Upper lobe of left lung (tissue), 6 donors: Measurements from ENCODE around the gene VPS13A. TPM values are rescaled to one million over a fixed set of nuclear protein-coding genes. Genes with fewer than 3 reads are reported as not detected.

Source experiments
- ATAC-seq, 2 donors: fragments of 200-7000 bp; cut with Tn5 transposase; one replicate each; pipeline ENCODE4 v1.9.1; 2022; ENCODE audit warnings: mild to moderate bottlenecking in 2 of 2, moderate library complexity in 2 of 2; ENCODE audit not compliant: low FRiP score in 2 of 2
- DNase-seq, 2 donors: peaks; one replicate each; pipeline ENCODE4 v3.0.0-alpha.2; 2019 to 2020
- H3K27ac ChIP-seq, 4 donors: fragments of 200-600 bp; sonication (generic); one replicate each; pipeline ENCODE4 v1.5.1; 2016 to 2019
- H3K27me3 ChIP-seq, 4 donors: fragments of 200-600 bp; sonication (generic); one replicate each; pipeline ENCODE4 v1.5.1; 2017 to 2019
- H3K36me3 ChIP-seq, 4 donors: fragments of 200-600 bp; sonication (generic); one replicate each; pipeline ENCODE4 v1.5.1; 2016 to 2019
- H3K4me1 ChIP-seq, 4 donors: fragments of 200-600 bp; sonication (generic); one replicate each; pipeline ENCODE4 v1.5.1; 2018 to 2019
- H3K4me3 ChIP-seq, 4 donors: fragments of 200-600 bp; sonication (generic); one replicate each; pipeline ENCODE4 v1.5.1; 2017 to 2019; ENCODE audit warnings: mild to moderate bottlenecking in 2 of 4, moderate library complexity in 1 of 4
- H3K9me3 ChIP-seq, 4 donors: fragments of 200-600 bp; sonication (generic); one replicate each; pipeline ENCODE4 v1.5.1; 2018 to 2019
- CTCF ChIP-seq, 6 experiments: fragments of 450-650 bp in 4 of 6; fragments of 200-600 bp in 2 of 6; sonication (generic) in 2 of 6; IDR thresholded peaks; one replicate each; pipeline ENCODE4 v1.5.1; 2016 to 2019; ENCODE audit warnings: antibody characterized with exemption in 6 of 6
- EP300 ChIP-seq, 4 donors: sonication (generic); formaldehyde crosslinking; IDR thresholded peaks; one replicate each; pipeline ENCODE4 v1.5.1; 2017; ENCODE audit warnings: antibody characterized with exemption in 4 of 4, control low read depth in 2 of 4
- POLR2A ChIP-seq, 4 donors: fragments of 450-650 bp; IDR thresholded peaks; one replicate each; pipeline ENCODE4 v1.5.1; 2016 to 2017; ENCODE audit warnings: antibody characterized with exemption in 4 of 4, mild to moderate bottlenecking in 2 of 4
- POLR2AphosphoS5 ChIP-seq, 2 donors: sonication (generic); formaldehyde crosslinking; IDR thresholded peaks; one replicate each; pipeline ENCODE4 v1.5.1; 2017; ENCODE audit warnings: antibody characterized with exemption in 2 of 2
- WGBS, 2 donors: methylation state at CpG; one replicate each; pipeline ENCODE4 v1.1.5; 2017 to 2018; 5-methylcytosine and 5-hydroxymethylcytosine counted together
- total RNA-seq, 6 donors: library from RNA; depleted of rRNA in 4 of 6; stranded (reverse); fragments of >200 nt in 4 of 6; gene quantifications; one replicate each; pipeline versions ENCODE4 v1.1.0 to v1.2.1, GENCODE V29; 2016 to 2021
- donor health status: DM: no; HTN: no; CAD: no; lungs with moderate emphysema.
- donor health status: DM: no; HTN: yes; CAD: no; lungs with severe emphysema.

VPS13A gene
- total RNA-seq, 6 donors from 2014 or later: 21.6 to 90.0 (median 31.4) TPM

DNA sequence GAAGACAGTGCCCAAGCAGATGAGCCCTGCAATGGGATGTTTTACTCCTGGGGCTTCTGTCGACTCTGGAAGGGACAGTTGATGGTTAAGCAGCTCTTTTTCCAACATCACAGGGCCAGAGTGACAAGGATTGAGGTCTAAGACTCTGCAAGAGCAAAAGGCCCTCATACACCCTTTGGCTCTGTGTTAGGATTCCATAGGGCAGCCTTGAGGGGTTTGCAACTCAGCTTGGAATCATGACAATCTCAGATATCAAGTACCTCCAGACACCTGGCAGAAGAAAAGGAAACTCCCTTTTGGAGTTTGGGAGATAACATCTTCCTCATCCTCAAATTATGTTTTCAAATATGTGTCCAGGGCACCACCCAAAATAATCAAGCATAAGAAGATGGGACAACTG lies 265.1 kb downstream of the VPS13A start:
- Histone ChIP-seq H3K9me3 (no peaks in the 10 kb centered on the region), H3K36me3 (no peaks in the 10 kb centered on the region), H3K4me3 (no peak overlapping the region), H3K27ac (no peak overlapping the region), H3K27me3 (no peaks in the 10 kb centered on the region), H3K4me1 (peaks cover 0 to 10% (median 1%) of the 10 kb centered on the region in 4 donors)
- TF ChIP-seq POLR2AphosphoS5 (IDR thresholded peaks at IDR 0.05) (no peak), POLR2A (IDR thresholded peaks at IDR 0.05) (no peak), EP300 (IDR thresholded peaks at IDR 0.05) (no peak), CTCF (IDR thresholded peaks at IDR 0.05) (no peak)
- DNase-seq: no peak
- ATAC-seq: no peak
- 84 to 86% methylated on average over 1 of the region's 1 CpG for WGBS, 2 donors

GRCh38 chr9:77447646-77448045 lies 270.3 kb downstream of the VPS13A start:
- Histone ChIP-seq H3K4me1 (peaks cover 0 to 4% (median 0%) of the 10 kb centered on the region in 4 donors), H3K4me3 (no peak overlapping the region), H3K27ac (no peak overlapping the region), H3K9me3 (no peaks in the 10 kb centered on the region), H3K36me3 (no peaks in the 10 kb centered on the region), H3K27me3 (no peaks in the 10 kb centered on the region)
- 95 to 100% methylated on average over 1 of the region's 1 CpG for WGBS, 2 donors
- no peak for DNase-seq
- TF ChIP-seq CTCF (IDR thresholded peaks at IDR 0.05) (no peak), EP300 (IDR thresholded peaks at IDR 0.05) (no peak), POLR2AphosphoS5 (IDR thresholded peaks at IDR 0.05) (no peak), POLR2A (IDR thresholded peaks at IDR 0.05) (no peak)
- ATAC-seq: no peak

- WGBS, 2 donors: 62 to 67% methylated on average over 12 of the region's 12 CpGs
- Histone ChIP-seq H3K27me3 (no peaks in the 10 kb centered on the region), H3K4me1 (peaks cover 0 to 4% (median 0%) of the 10 kb centered on the region in 4 donors), H3K36me3 (no peaks in the 10 kb centered on the region), H3K27ac (peak overlapping the region in 3 of 4 donors; percentile 32 to 62 (median 39)), H3K4me3 (no peak overlapping the region), H3K9me3 (no peaks in the 10 kb centered on the region)
- peak in 1 of 2 donors; percentile 78 for DNase-seq
- peak; percentile 35 to 81 for ATAC-seq
- TF ChIP-seq CTCF (IDR thresholded peaks at IDR 0.05): peak in 1 of 6 experiments; percentile 19
- no peak for TF ChIP-seq EP300 (IDR thresholded peaks at IDR 0.05)
Observed at GRCh38 chr9:77449240-77450084, 272.1 kb downstream of the VPS13A start.

DNA sequence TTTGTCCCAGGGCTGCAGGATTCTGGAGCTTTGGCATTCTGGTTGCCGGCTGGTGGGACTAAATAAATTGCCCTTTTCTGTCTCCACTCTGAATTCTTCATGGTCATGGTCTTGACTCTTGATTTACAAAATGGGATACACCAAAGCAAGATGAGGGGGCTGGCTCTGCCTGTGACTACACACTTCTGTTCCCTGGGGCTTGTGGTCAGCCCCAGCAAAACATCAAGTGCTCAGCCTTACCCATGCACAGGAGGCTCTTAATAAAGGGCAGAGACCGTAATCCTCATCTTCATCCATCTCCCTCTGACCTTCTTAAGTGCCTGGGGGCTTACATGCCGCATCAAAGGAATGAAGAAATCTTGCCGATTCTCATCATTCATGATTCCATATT lies 272.7 kb downstream of the VPS13A start:
- Histone ChIP-seq H3K9me3 (no peaks in the 10 kb centered on the region), H3K27ac (peak overlapping the region in 2 of 4 donors; percentile 4 to 62), H3K4me3 (no peak overlapping the region), H3K36me3 (no peaks in the 10 kb centered on the region), H3K4me1 (peaks cover 0 to 4% (median 0%) of the 10 kb centered on the region in 4 donors), H3K27me3 (no peaks in the 10 kb centered on the region)
- 91 to 94% methylated on average over 4 of the region's 4 CpGs for WGBS, 2 donors
- DNase-seq (no peak), ATAC-seq (no peak)
- TF ChIP-seq POLR2AphosphoS5 (IDR thresholded peaks at IDR 0.05): no peak
- TF ChIP-seq CTCF (IDR thresholded peaks at IDR 0.05): no peak
- TF ChIP-seq EP300 (IDR thresholded peaks at IDR 0.05): no peak
- TF ChIP-seq POLR2A (IDR thresholded peaks at IDR 0.05): no peak

DNA sequence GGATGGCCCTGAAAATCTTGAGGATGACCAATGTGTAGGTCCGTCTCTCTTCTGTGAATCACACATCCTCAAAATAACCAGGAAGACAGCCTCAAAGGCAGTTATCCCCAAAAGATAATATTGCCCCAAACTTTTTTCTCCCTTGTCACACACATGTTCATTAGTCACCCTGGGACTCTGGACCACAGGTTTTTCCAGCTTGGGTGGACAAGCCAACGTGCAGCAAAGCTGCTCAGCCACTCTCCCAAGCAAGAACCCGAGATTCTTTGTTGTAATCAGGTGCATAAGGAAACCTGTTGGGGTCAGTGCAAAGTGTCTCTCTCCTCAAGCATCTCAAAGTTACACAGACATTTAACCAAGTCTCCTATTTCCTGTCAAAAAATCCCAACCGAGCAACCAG lies 274.2 kb downstream of the VPS13A start:
- Histone ChIP-seq H3K4me3 (no peak overlapping the region), H3K36me3 (no peaks in the 10 kb centered on the region), H3K9me3 (no peaks in the 10 kb centered on the region), H3K27me3 (no peaks in the 10 kb centered on the region), H3K4me1 (peaks cover 0 to 4% (median 3%) of the 10 kb centered on the region in 4 donors), H3K27ac (no peak overlapping the region)
- ATAC-seq: no peak
- no peak for DNase-seq
- 88 to 96% methylated on average over 4 of the region's 4 CpGs for WGBS, 2 donors
- no peak for TF ChIP-seq POLR2AphosphoS5 (IDR thresholded peaks at IDR 0.05)
- TF ChIP-seq EP300 (IDR thresholded peaks at IDR 0.05): no peak
- no peak for TF ChIP-seq CTCF (IDR thresholded peaks at IDR 0.05)
- no peak for TF ChIP-seq POLR2A (IDR thresholded peaks at IDR 0.05)
